HUES64 (cell line): ENCODE measurements around the gene DPEP2NB.
"Not testable (repeated sequence)": the region's sequence is repeated elsewhere in the genome, so short reads cannot be mapped to it uniquely, and the experiment has no call there.

Experiments used
- H3K27ac ChIP-seq: 2 replicates; pipeline ENCODE4 v1.7.0; 2013; ENCODE audit warnings: low read depth, low read length, inconsistent platforms
- H3K27me3 ChIP-seq: 2 replicates; pipeline ENCODE4 v1.6.1; 2013; ENCODE audit warnings: mild to moderate bottlenecking, low read length; ENCODE audit not compliant: insufficient read depth
- H3K36me3 ChIP-seq: 2 replicates; pipeline ENCODE4 v1.6.1; 2013; ENCODE audit warnings: mild to moderate bottlenecking, low read length; ENCODE audit not compliant: insufficient read depth
- H3K4me1 ChIP-seq: 2 replicates; pipeline ENCODE4 v1.6.1; 2013; ENCODE audit warnings: mild to moderate bottlenecking, low read length, moderate library complexity; ENCODE audit not compliant: insufficient read depth
- H3K4me3 ChIP-seq: 2 replicates; pipeline ENCODE4 v1.5.1; 2013; ENCODE audit warnings: mild to moderate bottlenecking, low read length, moderate library complexity
- H3K9ac ChIP-seq: 2 replicates; pipeline ENCODE4 v1.6.1; 2013; ENCODE audit warnings: mild to moderate bottlenecking, low read depth, low read length
- H3K9me3 ChIP-seq: 2 replicates; pipeline ENCODE4 v1.6.1; 2013; ENCODE audit warnings: low read depth, low read length; ENCODE audit not compliant: insufficient read depth
- WGBS: fragments of 150-250, 120-280 bp; methylation state at CpG from one replicate; pipeline ENCODE4 v1.1.7; 2013; ENCODE audit warnings: missing lambda C conversion rate; 5-methylcytosine and 5-hydroxymethylcytosine counted together

DPEP2NB gene

DNA sequence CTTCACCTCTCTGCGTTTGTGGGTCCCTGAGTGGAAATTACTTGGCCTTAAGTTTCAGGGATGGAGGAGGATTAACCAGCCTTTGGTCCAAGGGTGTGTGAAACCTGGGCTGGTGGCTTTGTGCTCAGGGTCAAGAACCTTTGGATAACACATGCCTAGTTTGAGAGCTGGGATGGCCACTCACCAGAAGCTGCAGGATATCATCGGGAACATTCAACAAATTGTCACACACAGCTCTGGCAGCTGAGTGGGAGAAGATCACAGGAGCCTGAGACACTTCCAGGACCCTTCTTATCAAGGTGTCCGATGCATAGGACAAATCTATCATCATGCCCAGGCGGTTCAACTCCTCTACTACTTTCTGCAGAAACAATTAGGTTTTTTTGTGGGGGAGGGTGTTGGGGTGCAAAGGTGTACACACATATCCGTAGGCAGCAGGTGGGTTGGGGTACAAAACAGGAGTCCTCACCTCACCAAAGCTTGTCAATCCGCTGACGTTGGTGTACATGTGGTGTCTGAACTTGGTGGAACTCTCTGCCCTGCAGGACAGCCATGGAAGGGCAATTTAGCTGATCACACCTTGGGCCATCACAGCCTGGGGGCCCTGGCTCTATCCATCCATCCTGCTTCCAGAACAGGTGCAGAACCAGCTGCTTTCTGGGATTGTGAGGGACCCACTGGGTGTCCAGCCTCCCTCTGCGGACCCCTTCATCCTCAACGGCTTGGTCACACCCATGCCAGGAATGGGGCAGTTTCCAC lies 38.1 kb downstream of the DPEP2NB start:
- Histone ChIP-seq H3K27me3 (no peaks in the 10 kb centered on the region), H3K9me3 (no peaks in the 10 kb centered on the region), H3K4me3 (no peak overlapping the region), H3K4me1 (no peaks in the 10 kb centered on the region), H3K36me3 (no peaks in the 10 kb centered on the region), H3K9ac (no peak overlapping the region), H3K27ac (no peak overlapping the region)
- WGBS, result 86% methylated on average over 8 of the region's 9 CpGs

- Histone ChIP-seq H3K9me3 (no peaks in the 10 kb centered on the region), H3K4me3 (no peak overlapping the region), H3K36me3 (no peaks in the 10 kb centered on the region), H3K27me3 (no peaks in the 10 kb centered on the region), H3K27ac (no peak overlapping the region), H3K9ac (no peak overlapping the region), H3K4me1 (no peaks in the 10 kb centered on the region)
- 80% methylated on average over 5 of the region's 5 CpGs for WGBS
These were observed 38.7 kb downstream of the DPEP2NB start for GRCh38 chr16:67977005-67977404.

DNA sequence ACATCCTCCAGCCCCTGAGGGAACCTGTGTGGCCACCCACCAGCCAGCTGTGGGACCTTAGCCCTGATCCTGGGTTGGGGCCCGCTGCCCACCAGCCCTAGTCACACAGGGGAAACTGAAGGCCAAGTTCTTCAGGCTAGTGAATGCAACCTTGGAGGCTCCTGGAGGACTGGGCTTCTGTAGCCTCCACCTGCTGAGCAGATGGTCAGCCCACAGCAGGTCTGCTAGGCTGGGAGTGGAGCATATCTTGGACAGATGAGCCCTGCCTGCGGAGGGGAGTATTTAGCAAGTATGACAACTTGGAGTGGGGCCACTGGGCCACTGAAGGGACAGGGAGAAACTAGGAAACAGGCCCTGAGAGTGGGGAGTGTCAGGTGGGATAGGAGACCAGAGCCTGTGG lies 39.5 kb downstream of the DPEP2NB start:
- Histone ChIP-seq H3K9ac (no peak overlapping the region), H3K27me3 (no peaks in the 10 kb centered on the region), H3K4me1 (no peaks in the 10 kb centered on the region), H3K9me3 (no peaks in the 10 kb centered on the region), H3K27ac (no peak overlapping the region), H3K4me3 (no peak overlapping the region), H3K36me3 (no peaks in the 10 kb centered on the region)
- 89% methylated on average over 2 of the region's 2 CpGs for WGBS

GRCh38 chr16:67975321-67976105 lies 40.2 kb downstream of the DPEP2NB start:
- Histone ChIP-seq H3K27ac (no peak overlapping the region), H3K36me3 (no peaks in the 10 kb centered on the region), H3K9me3 (no peaks in the 10 kb centered on the region), H3K4me3 (no peak overlapping the region), H3K4me1 (no peaks in the 10 kb centered on the region), H3K9ac (no peak overlapping the region), H3K27me3 (no peaks in the 10 kb centered on the region)
- 89% methylated on average over 14 of the region's 14 CpGs for WGBS

GRCh38 chr16:67972285-67972684 lies 43.4 kb downstream of the DPEP2NB start:
- not testable (repeated sequence) for H3K4me3 ChIP-seq, H3K9me3 ChIP-seq, H3K27ac ChIP-seq, H3K9ac ChIP-seq, H3K4me1 ChIP-seq, H3K36me3 ChIP-seq, H3K27me3 ChIP-seq
- 92% methylated on average over 7 of the region's 7 CpGs for WGBS

DNA sequence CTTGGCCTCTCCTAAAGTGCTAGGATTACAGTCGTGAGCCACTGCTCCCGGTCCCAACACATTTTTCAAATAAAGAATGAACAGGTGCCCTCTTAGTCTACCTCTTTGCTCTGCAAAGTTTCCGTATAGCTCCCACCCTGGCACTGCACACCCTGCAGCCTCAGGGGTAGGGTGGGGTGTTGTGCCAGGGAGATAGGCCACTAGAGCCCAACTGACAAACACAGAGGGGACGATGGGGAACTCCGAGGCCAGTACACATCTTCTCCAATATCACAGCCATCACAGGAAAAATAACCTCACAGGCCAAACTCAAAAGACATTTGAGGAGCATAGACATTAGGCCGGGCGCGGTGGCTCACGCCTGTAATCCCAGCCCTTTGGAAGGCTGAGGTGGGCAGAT lies 44.6 kb downstream of the DPEP2NB start:
- Histone ChIP-seq H3K9ac (no peak overlapping the region), H3K27ac (no peak overlapping the region), H3K27me3 (no peaks in the 10 kb centered on the region), H3K4me3 (no peak overlapping the region), H3K9me3 (no peaks in the 10 kb centered on the region), H3K4me1 (peaks cover 12% of the 10 kb centered on the region; the same call in 1 of the 2 replicates), H3K36me3 (no peaks in the 10 kb centered on the region)
- WGBS, result 94% methylated on average over 8 of the region's 9 CpGs

GRCh38 chr16:67969254-67970039 lies 46.3 kb downstream of the DPEP2NB start:
- 56% methylated on average over 39 of the region's 40 CpGs for WGBS
- H3K4me3 ChIP-seq, result peak overlapping the region; percentile 70
- H3K27ac ChIP-seq, result no peak overlapping the region
- H3K4me1 ChIP-seq, result peaks cover 20% of the 10 kb centered on the region; the same call in 1 of the 2 replicates
- no peak overlapping the region for H3K9ac ChIP-seq
- H3K36me3 ChIP-seq, result no peaks in the 10 kb centered on the region
- H3K27me3 ChIP-seq, result no peaks in the 10 kb centered on the region
- H3K9me3 ChIP-seq, result no peaks in the 10 kb centered on the region

DNA sequence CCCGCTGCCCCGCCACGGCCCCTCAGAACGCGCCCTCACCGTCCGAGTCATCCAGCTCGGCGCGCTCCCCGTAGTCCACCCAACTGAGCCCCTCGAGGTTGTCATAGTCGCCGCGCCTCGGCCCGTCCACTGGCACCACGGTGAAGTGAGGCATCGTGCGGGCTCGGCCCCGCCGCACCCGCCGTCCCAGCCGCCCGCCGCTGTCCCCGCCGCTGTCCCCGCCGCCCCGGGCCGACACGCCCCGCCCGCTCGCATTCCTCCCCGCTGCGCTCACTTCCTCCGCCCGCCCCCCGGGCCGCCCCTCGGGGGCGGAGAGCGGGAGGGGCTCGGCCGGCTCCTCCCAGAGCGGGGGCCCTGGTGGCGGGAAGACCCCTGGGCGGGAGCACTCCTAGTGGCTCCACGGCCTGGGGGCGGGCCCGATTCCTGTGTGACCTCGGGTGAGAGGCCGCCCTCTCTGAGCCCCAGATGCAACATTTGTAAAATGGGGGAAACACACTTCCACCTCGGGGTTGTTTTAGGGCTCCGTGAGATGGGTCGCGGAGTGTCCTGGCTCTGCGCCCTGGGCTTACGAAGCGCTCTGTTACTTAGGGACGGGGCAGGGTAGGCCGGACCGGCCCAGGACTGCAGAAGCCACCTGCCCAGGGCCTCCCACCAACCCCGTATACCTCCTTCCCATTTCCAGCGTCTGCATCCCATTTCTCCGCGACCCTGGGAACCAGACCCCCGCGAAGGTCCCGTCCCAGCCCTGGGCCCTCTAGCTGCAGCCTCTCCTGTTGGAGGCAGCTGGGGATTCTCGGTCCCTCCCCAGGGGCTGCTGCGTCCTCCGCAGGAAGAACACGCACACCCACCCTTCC lies 47.1 kb downstream of the DPEP2NB start, which contains the start of gene SLC12A4:
SLC12A4 (minus strand) TSS at position 238 of the 854 bp plus-strand sequence; CDS start at position 154, 84 bp downstream.
- H3K27ac ChIP-seq, result peak within 1 kb of the TSS; percentile 71; the same call in 1 of the 2 replicates
- WGBS, result 13% methylated on average over 78 of the region's 78 CpGs
- H3K9me3 ChIP-seq, result no peaks in the 10 kb centered on the region

DNA sequence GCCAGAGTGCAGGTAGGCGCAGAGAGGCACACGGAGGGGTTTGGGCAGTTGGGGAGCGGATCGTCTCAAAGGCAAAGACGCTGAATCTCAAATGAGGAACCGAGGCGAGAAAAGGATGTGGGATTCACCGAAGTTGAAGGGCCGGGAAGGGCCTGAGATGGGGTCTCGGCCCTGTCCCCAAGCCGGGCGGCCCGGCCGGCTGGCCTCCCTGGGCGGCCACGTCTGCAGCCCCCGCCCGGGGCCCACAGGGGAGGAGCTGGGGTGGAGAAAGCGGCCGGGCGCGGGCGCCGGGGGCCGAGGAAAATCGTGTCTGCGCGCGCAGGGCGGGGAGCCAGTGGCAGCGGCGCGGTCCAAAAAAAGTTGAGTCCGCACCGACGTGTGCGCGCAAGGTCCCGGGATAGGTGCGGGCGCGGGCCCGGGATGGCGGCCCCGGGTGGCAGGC lies 47.7 kb downstream of the DPEP2NB start:
- H3K4me3 ChIP-seq, result peak overlapping the region; percentile 70
- H3K36me3 ChIP-seq, result peaks cover 4% of the 10 kb centered on the region; the same call in 1 of the 2 replicates
- H3K9me3 ChIP-seq, result no peaks in the 10 kb centered on the region
- peak overlapping the region; percentile 71; the same call in 1 of the 2 replicates for H3K27ac ChIP-seq
- peak overlapping the region; percentile 76 for H3K9ac ChIP-seq
- 1% methylated on average over 45 of the region's 45 CpGs for WGBS
- no peaks in the 10 kb centered on the region for H3K27me3 ChIP-seq
- H3K4me1 ChIP-seq, result peaks cover 20% of the 10 kb centered on the region; the same call in 1 of the 2 replicates

More for the DNA sequence above, 47.1 kb downstream of the DPEP2NB start, which contains the start of gene SLC12A4:
- peak within 1 kb of the TSS; percentile 76 for H3K9ac ChIP-seq
- peaks cover 20% of the 10 kb centered on the region; the same call in 1 of the 2 replicates for H3K4me1 ChIP-seq
- no peaks in the 10 kb centered on the region for H3K36me3 ChIP-seq
- peak within 1 kb of the TSS; percentile 70 for H3K4me3 ChIP-seq
- no peaks in the 10 kb centered on the region for H3K27me3 ChIP-seq
